ENCODE results near the gene PLA2G4F.

Gene PLA2G4F

GRCh38 chr15:42145546-42146455 lies 10.6 kb downstream of the PLA2G4F start:
- DNase-seq: no peak

GRCh38 chr15:42144841-42145375 lies 11.5 kb downstream of the PLA2G4F start:
- no peak for DNase-seq

- DNase-seq: no peak
These were observed 12.4 kb downstream of the PLA2G4F start for GRCh38 chr15:42143866-42144625.

- no peak for DNase-seq
These were observed 13.1 kb downstream of the PLA2G4F start for GRCh38 chr15:42143356-42143755.

GRCh38 chr15:42141795-42142667 lies 14.4 kb downstream of the PLA2G4F start:
- DNase-seq: no peak

GRCh38 chr15:42141246-42141645 lies 15.2 kb downstream of the PLA2G4F start:
- DNase-seq: no peak

- DNase-seq: no peak
These were observed 15.9 kb downstream of the PLA2G4F start for GRCh38 chr15:42140383-42141070.

- DNase-seq: no peak
These were observed 16.8 kb downstream of the PLA2G4F start for GRCh38 chr15:42139596-42139995.

- no peak for DNase-seq
These were observed 17.5 kb downstream of the PLA2G4F start for GRCh38 chr15:42138968-42139386.

- DNase-seq: no peak
These were observed 18.0 kb downstream of the PLA2G4F start for GRCh38 chr15:42138411-42138810.

GRCh38 chr15:42137461-42138261 lies 18.8 kb downstream of the PLA2G4F start:
- no peak for DNase-seq

GRCh38 chr15:42136513-42136912 lies 19.9 kb downstream of the PLA2G4F start:
- no peak for DNase-seq

- DNase-seq: no peak
These were observed 21.1 kb downstream of the PLA2G4F start for GRCh38 chr15:42135351-42135750.

- no peak for DNase-seq
These were observed 21.7 kb downstream of the PLA2G4F start for GRCh38 chr15:42134617-42135245.

GRCh38 chr15:42133886-42134502 lies 22.4 kb downstream of the PLA2G4F start:
- no peak for DNase-seq

GRCh38 chr15:42133356-42133755 lies 23.1 kb downstream of the PLA2G4F start:
- DNase-seq: no peak

- no peak for DNase-seq
These were observed 24.3 kb downstream of the PLA2G4F start for GRCh38 chr15:42131826-42132806.

GRCh38 chr15:42131006-42131405 lies 25.4 kb downstream of the PLA2G4F start:
- DNase-seq: no peak

All from GF-D8 (cell line).